K562 (cell line): ENCODE measurements around the gene HP. TPM values are rescaled to one million over a fixed set of nuclear protein-coding genes. Genes with fewer than 3 reads are reported as not detected.
A peak's percentile ranks its signal among the peaks of the same experiment; 100 is the strongest.

Source experiments
- ARID1B ChIP-seq: fragments of 450-650 bp; IDR thresholded peaks from 2 replicates; pipeline ENCODE4 v1.6.1; 2016; ENCODE audit warnings: antibody characterized with exemption, mild to moderate bottlenecking, inconsistent platforms
- CC2D1A ChIP-seq: fragments of 450-650 bp; IDR thresholded peaks from 2 replicates; pipeline ENCODE4 v1.6.1; 2017; ENCODE audit warnings: mild to moderate bottlenecking
- DPF2 ChIP-seq: fragments of 450-650 bp; IDR thresholded peaks from 2 replicates; pipeline ENCODE4 v1.6.1; 2016
- HDAC1 ChIP-seq, 2 experiments: fragments of 450-650 bp; IDR thresholded peaks; 2 replicates each; pipeline ENCODE4 v1.6.1; 2016 to 2017; ENCODE audit warnings: inconsistent platforms in 1 of 2, mild to moderate bottlenecking in 1 of 2, moderate library complexity in 1 of 2
- HDAC2 ChIP-seq: fragments of 450-650 bp; IDR thresholded peaks from 2 replicates; pipeline ENCODE4 v1.6.1; 2016; ENCODE audit warnings: mild to moderate bottlenecking
- HMGN3 ChIP-seq: IDR thresholded peaks from 2 replicates; pipeline ENCODE4 v1.6.1; 2011; ENCODE audit warnings: borderline replicate concordance, low read depth, mild to moderate bottlenecking, mixed read lengths, low read length; ENCODE audit not compliant: insufficient read length; ENCODE audit errors: extremely low read depth
- KAT7 ChIP-seq: sonication (generic); formaldehyde crosslinking; IDR thresholded peaks from 2 replicates; pipeline ENCODE4 v1.8.0; 2022; ENCODE audit warnings: missing genetic modification reagents, mild to moderate bottlenecking, borderline replicate concordance
- RBM25 ChIP-seq: fragments of 200-400 bp; formaldehyde crosslinking; IDR thresholded peaks from 2 replicates; pipeline ENCODE4 v1.6.1; 2018; ENCODE audit warnings: low read length, low read depth, moderate library complexity; ENCODE audit not compliant: severe bottlenecking
- RCOR1 ChIP-seq, 2 experiments: IDR thresholded peaks; 2 replicates each; pipeline ENCODE4 v1.6.1; 2012; ENCODE audit warnings: low read depth in 2 of 2, low read length in 2 of 2, borderline replicate concordance in 1 of 2, improper control_type of control experiment in 1 of 2
- SIN3A ChIP-seq, 2 experiments: fragments of 150-350 bp in 1 of 2; IDR thresholded peaks; 2 replicates each; pipeline ENCODE4 v1.6.1; 2011 to 2016; ENCODE audit warnings: borderline replicate concordance in 2 of 2, low read depth in 2 of 2, low read length in 2 of 2, mild to moderate bottlenecking in 2 of 2, moderate library complexity in 2 of 2; ENCODE audit not compliant: control insufficient read depth in 1 of 2
- SMARCA4 ChIP-seq: fragments of 450-650 bp; IDR thresholded peaks from 2 replicates; pipeline ENCODE4 v1.6.1; 2016
- TCF7L2 ChIP-seq: fragments of 150-350 bp; IDR thresholded peaks from 2 replicates; pipeline ENCODE4 v1.6.1; 2016; ENCODE audit warnings: low read depth, mild to moderate bottlenecking, low read length, moderate library complexity
- ZBTB7A ChIP-seq: IDR thresholded peaks from 2 replicates; pipeline ENCODE4 v1.6.1; 2011; ENCODE audit warnings: low read depth, mild to moderate bottlenecking, low read length, moderate library complexity, borderline replicate concordance; ENCODE audit not compliant: control insufficient read depth
- polyA plus RNA-seq, 8 experiments: library from polyadenylated mRNA; depleted of rRNA in 4 of 8; stranded (reverse) in 5 of 8; unstranded in 3 of 8; fragments of >200 nt; fragmentation: Nextera tagmentation in 2 of 8; fragmentation: Illumina TruSeq in 1 of 8; extraction: Ambion mirVana in 2 of 8; extraction: Trizol in 1 of 8; gene quantifications; 2 replicates each; pipeline versions ENCODE4 v1.2.1 to v1.2.3, GENCODE V29; 2011 to 2014; ENCODE audit warnings: inconsistent platforms in 1 of 8, missing spikeins in 1 of 8
- total RNA-seq, 7 experiments: library from RNA; depleted of rRNA in 6 of 7; stranded (reverse); fragments of >200 nt in 6 of 7; fragmentation: Illumina TruSeq in 2 of 7; extraction: Trizol in 2 of 7; gene quantifications; 2 replicates each; pipeline versions ENCODE4 v1.2.1 to v1.2.3, GENCODE V29; 2011 to 2021; ENCODE audit warnings: low replicate concordance in 1 of 7
- TF ChIP-seq, protein P1 (sequence below), 2 experiments: IDR thresholded peaks in 1 of 2; conservative IDR thresholded peaks in 1 of 2; 2 replicates each; pipeline ENCODE4 v1.6.1; 2016; ENCODE audit warnings: low read depth in 2 of 2, mild to moderate bottlenecking in 1 of 2, missing compliant biosample characterization in 1 of 2, missing genetic modification characterization in 1 of 2, moderate library complexity in 1 of 2
- TF ChIP-seq, protein P2 (sequence below): fragments of 450-650 bp; IDR thresholded peaks from 2 replicates; pipeline ENCODE4 v1.6.1; 2016; ENCODE audit warnings: borderline replicate concordance
- TF ChIP-seq, protein P3 (sequence below): fragments of 250-450 bp; sonication (Bioruptor Pico); IDR thresholded peaks from 2 replicates; pipeline ENCODE4 v1.5.0; 2020; ENCODE audit warnings: mild to moderate bottlenecking
- TF ChIP-seq, protein P4 (sequence below): conservative IDR thresholded peaks from 2 replicates; pipeline ENCODE4 v1.6.1; 2011; ENCODE audit warnings: low read depth, mild to moderate bottlenecking, low read length; ENCODE audit not compliant: control insufficient read depth

HP gene
- total and polyA plus RNA-seq, 9 of the 15 experiments (the other 6 are each of a cell fraction or from before 2014, with no cell fraction given): 0.04 to 8.7 TPM; not detected in 7

- TF ChIP-seq, protein P1, sequence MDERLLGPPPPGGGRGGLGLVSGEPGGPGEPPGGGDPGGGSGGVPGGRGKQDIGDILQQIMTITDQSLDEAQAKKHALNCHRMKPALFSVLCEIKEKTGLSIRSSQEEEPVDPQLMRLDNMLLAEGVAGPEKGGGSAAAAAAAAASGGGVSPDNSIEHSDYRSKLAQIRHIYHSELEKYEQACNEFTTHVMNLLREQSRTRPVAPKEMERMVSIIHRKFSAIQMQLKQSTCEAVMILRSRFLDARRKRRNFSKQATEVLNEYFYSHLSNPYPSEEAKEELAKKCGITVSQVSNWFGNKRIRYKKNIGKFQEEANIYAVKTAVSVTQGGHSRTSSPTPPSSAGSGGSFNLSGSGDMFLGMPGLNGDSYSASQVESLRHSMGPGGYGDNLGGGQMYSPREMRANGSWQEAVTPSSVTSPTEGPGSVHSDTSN (CRISPR knock-in tag; IDR thresholded peaks at IDR 0.05; ENCODE audit: low read depth): no peak
- TF ChIP-seq, protein P1 (tag; conservative IDR thresholded peaks at IDR 0.05; ENCODE audit: low read depth): peak; percentile 72; the same call in 1 of the 2 replicates
- TF ChIP-seq, protein P2, sequence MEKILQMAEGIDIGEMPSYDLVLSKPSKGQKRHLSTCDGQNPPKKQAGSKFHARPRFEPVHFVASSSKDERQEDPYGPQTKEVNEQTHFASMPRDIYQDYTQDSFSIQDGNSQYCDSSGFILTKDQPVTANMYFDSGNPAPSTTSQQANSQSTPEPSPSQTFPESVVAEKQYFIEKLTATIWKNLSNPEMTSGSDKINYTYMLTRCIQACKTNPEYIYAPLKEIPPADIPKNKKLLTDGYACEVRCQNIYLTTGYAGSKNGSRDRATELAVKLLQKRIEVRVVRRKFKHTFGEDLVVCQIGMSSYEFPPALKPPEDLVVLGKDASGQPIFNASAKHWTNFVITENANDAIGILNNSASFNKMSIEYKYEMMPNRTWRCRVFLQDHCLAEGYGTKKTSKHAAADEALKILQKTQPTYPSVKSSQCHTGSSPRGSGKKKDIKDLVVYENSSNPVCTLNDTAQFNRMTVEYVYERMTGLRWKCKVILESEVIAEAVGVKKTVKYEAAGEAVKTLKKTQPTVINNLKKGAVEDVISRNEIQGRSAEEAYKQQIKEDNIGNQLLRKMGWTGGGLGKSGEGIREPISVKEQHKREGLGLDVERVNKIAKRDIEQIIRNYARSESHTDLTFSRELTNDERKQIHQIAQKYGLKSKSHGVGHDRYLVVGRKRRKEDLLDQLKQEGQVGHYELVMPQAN: peak; percentile 87; the same call in 1 of the 2 replicates
- TF ChIP-seq CC2D1A (0 out of 2 replicates have a peak, but pooled peaks have one; percentile 14), SIN3A (IDR thresholded peaks at IDR 0.05; ENCODE audit: borderline replicate concordance in 2 of 2, control insufficient read depth in 1 of 2, low read depth in 2 of 2, low read length in 2 of 2) (peak in 1 of 2 experiments; percentile 27; a peak in 2 of 4 replicates), RBM25 (peak; percentile 50), HDAC1 (IDR thresholded peaks at IDR 0.05) (peak in 1 of 2 experiments; percentile 86; a peak in 1 of 4 replicates), ZBTB7A (0 out of 2 replicates have a peak, but pooled peaks have one; percentile 28), TCF7L2 (no peak), HMGN3 (peak; percentile 36), DPF2 (0 out of 2 replicates have a peak, but pooled peaks have one; percentile 9), SMARCA4 (peak; percentile 30; the same call in 1 of the 2 replicates), RCOR1 (IDR thresholded peaks at IDR 0.05; ENCODE audit: borderline replicate concordance in 1 of 2, low read depth in 2 of 2, low read length in 2 of 2) (0 out of 4 replicates have a peak, but pooled peaks of 1 of the 2 experiments have one; percentile 15), HDAC2 (0 out of 2 replicates have a peak, but pooled peaks have one; percentile 37), KAT7 (CRISPR knock-in tag) (0 out of 2 replicates have a peak, but pooled peaks have one; percentile 25), ARID1B (peak; percentile 23; the same call in 1 of the 2 replicates)
- TF ChIP-seq, protein P3, sequence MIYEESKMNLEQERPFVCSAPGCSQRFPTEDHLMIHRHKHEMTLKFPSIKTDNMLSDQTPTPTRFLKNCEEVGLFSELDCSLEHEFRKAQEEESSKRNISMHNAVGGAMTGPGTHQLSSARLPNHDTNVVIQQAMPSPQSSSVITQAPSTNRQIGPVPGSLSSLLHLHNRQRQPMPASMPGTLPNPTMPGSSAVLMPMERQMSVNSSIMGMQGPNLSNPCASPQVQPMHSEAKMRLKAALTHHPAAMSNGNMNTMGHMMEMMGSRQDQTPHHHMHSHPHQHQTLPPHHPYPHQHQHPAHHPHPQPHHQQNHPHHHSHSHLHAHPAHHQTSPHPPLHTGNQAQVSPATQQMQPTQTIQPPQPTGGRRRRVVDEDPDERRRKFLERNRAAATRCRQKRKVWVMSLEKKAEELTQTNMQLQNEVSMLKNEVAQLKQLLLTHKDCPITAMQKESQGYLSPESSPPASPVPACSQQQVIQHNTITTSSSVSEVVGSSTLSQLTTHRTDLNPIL (CRISPR knock-in tag): no peak
- TF ChIP-seq, protein P4, sequence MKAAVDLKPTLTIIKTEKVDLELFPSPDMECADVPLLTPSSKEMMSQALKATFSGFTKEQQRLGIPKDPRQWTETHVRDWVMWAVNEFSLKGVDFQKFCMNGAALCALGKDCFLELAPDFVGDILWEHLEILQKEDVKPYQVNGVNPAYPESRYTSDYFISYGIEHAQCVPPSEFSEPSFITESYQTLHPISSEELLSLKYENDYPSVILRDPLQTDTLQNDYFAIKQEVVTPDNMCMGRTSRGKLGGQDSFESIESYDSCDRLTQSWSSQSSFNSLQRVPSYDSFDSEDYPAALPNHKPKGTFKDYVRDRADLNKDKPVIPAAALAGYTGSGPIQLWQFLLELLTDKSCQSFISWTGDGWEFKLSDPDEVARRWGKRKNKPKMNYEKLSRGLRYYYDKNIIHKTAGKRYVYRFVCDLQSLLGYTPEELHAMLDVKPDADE: 0 out of 2 replicates have a peak, but pooled peaks have one; percentile 3
These were observed 38.6 kb downstream of the HP start (continued) for GRCh38 chr16:72092832-72093447.
